COR-L47 (cell line): ENCODE data around the gene ACE.
"Not testable (repeated sequence)": the region's sequence is repeated elsewhere in the genome, so short reads cannot be mapped to it uniquely, and the experiment has no call there.

Source experiments
- DNase-seq: peaks from one replicate; lab custom pipeline; 2025; lab: John Stamatoyannopoulos, UW

The ACE gene

GRCh38 chr17:63444457-63444856 lies 32.4 kb upstream of the ACE start:
- no peak for DNase-seq

DNA sequence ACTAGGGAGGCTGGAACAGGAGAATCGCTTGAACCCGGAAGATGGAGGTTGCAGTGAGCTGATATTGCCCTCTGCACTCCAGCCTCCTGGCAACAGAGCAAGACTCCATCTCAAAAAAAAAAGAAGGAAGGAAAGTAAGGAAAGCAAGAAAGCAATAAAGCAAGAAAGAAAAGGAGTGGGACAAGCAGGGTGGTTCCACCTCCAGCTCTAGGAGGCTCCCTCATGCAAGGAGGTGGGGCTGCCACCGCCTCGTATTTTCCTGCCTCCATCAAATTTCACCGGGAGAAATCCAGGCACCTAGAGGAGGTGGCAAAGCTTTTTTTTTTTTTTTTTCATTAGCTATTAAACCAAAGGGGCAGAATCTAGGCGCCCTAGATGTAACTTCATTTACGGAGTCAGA lies 31.8 kb upstream of the ACE start:
- no peak for DNase-seq

- DNase-seq, result no peak
These were observed 31.3 kb upstream of the ACE start for GRCh38 chr17:63445571-63445953.

DNA sequence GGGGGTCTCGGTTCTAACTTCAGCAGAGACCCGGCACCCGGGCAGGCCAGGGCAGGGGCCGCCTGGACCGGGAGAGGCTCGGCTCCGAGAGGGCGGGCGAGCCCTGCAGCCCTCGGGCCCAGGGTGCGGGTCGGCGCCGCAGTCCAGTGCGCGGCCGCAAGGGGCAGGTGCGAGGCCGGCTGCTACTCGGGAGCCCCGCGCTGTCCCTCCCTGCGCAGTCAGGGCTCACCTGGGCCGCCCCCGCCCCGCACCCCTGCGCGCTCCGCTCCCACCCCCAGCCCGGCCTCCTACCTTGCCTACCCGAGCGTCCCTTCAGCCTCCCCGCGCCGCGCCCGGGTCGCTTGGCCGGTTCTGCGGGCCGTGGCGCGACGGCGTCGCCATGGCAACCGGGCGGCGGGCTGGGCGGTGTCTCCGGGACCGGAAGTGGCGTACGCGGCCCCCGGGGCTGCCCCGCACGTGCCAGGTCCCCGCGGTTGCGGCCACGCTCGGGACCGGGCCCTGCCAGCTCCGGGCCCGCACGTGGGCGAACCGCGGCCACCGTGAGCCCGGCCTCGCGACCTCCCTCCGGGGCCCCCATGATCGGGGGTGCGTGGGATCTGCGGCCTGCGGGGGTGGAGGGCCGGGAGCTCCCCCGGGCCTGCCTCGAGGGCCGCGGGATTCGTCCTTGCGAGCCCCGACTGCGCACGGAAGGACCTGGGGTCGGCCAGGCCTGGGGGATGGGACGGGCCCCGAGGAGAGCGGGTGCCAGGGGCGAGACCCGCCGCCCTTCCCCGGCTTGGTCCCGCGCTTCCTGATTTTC lies 30.7 kb upstream of the ACE start, which contains the start of gene CYB561:
Gene CYB561, minus strand, starts transcription at position 353 of the 799 bp plus-strand sequence. CDS start 8,759 bp downstream, outside the sequence.
- peak; percentile 85 for DNase-seq

- peak; percentile 86 for DNase-seq
These were observed 29.9 kb upstream of the ACE start for GRCh38 chr17:63446753-63447470.

DNA sequence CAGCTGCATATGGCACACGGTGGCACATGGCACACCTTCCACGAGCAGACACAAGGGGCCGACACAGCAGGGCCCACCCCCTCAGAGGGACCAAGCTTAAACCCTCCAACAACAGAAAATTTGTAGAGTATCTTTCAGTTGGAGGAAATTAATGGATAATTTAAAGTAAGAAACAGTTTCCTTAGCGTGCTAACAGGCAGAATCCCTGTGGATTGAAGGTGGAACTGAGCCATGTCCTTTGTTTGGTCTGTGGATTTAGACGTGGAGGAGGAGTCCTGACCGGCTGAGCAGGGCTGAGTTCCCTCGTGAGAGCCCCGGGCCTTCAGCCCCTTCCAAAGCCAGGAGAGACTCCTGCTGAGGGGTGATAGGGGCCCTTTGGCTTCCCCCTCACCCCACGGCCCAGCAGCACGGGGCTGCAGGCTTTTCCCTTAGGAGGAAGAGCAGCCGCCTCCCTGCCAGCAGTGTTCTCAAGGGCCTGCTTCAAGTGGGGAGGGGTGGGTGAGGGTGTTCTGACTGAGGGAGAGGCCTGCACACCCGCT lies 29.3 kb upstream of the ACE start:
- peak; percentile 60 for DNase-seq

GRCh38 chr17:63448655-63449054 lies 28.2 kb upstream of the ACE start:
- no peak for DNase-seq

- no peak for DNase-seq
These were observed 26.3 kb upstream of the ACE start for GRCh38 chr17:63450551-63450950.

DNA sequence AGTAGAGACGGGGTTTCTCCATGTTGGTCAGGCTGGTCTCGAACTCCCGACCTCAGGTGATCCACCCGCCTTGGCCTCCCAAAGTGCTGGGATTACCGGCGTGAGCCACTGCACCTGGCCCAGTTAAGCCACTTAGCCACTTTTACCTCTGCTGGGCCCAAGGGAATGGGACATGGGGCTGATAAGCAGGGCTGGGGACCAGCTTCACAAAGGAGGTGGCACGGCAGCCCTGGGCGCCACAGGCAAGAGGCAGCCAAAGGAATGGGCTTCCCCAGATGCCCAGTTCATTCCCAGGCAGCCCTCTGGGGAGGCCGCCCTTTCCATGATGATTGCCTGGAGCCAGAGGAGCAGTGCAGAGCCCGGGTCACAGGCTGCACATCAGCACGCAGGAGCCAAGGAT lies 25.7 kb upstream of the ACE start:
- no peak for DNase-seq

- DNase-seq, result no peak
These were observed 24.6 kb upstream of the ACE start for GRCh38 chr17:63452046-63452961.

DNA sequence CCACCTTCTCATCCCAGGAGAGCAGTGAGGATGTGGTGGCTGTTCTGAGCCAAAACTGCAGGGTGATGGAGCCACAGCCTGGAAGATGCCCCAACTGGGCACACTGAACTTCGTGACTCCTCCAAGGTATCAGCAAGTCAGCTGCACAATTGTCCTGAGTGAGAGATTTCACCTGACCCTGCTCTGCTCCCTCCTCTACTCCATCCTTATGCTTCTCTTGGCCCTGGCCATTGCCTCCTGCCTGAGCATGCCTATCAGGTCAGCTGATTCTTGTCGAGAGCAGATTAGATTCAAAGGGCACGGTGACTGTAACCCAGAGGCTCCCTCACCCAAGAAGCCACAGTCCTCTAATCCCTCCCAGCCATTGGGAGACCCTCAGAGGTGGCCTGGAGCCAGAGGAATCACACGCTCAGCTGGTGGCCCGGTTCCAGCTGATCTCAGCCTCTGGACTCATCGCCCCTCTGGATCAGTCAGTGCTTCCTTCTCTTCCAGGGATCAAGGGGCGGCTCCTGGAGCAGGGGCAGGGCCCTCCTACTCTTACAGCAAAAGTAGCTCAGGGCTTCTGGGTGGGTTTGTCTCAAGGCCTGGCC lies 23.8 kb upstream of the ACE start:
- no peak for DNase-seq

- not testable (repeated sequence) for DNase-seq
These were observed 22.5 kb upstream of the ACE start for GRCh38 chr17:63454357-63454756.

DNA sequence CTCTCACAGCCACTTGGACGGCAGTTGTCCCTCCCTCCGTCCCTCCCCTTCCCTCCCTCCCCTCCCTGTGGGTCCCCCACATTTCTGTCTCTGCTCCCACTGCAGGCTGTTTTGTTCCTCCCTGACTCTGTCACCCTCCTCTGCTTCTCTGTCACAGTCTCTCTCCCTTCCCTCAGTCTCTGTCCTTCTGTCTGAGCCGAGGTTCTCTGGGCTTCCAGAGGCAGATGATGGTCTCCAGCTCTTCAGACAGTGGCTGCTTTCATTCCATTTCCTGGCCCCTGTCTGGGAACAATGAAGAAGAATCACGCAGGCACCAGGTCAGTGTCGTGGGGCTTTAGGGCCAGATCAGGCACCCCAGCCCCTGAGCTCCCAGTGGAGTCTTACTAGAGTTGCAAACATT lies 21.9 kb upstream of the ACE start:
- no peak for DNase-seq

DNA sequence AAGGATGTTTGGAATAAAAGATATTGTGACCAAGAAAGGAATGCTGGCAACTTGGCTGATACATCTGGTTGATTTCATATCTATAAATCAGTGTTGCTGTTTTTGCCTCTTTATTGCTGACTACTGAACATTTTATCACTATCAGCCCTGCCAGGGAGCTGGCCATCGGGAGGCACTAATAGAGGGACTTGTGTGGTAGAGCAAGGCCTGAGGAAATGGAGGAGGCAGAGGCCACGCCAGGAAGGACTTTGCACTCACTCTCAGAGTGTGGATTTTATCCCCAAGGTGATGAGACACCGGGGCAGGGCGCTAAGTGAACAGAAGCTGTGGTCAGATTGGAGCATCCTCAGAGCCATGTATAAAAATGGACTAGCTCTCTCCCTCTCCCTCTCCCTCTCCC lies 21.4 kb upstream of the ACE start:
- no peak for DNase-seq

GRCh38 chr17:63458478-63458877 lies 18.4 kb upstream of the ACE start:
- DNase-seq, result no peak

GRCh38 chr17:63460018-63460417 lies 16.8 kb upstream of the ACE start:
- DNase-seq, result no peak

- DNase-seq, result no peak
These were observed 13.1 kb upstream of the ACE start for GRCh38 chr17:63463771-63464170.

- DNase-seq, result no peak
These were observed 12.1 kb upstream of the ACE start for GRCh38 chr17:63464691-63465236.

- not testable (repeated sequence) for DNase-seq
These were observed 8.8 kb upstream of the ACE start for GRCh38 chr17:63468099-63468498.

GRCh38 chr17:63474174-63474573 lies 2.7 kb upstream of the ACE start:
- DNase-seq, result peak; percentile 31
